H1 (cell line): Measurements from ENCODE around the gene MT4. TPM values are rescaled to one million over a fixed set of nuclear protein-coding genes. Genes with fewer than 3 reads are reported as not detected.

Experiments
- CTCF ChIA-PET: fragments of 300-600 bp; sonication (Branson Sonifier 250); formaldehyde crosslinking; loops from one replicate; lab custom pipeline; 2021; ENCODE audit not compliant: partially characterized antibody; lab: Charles Lee
- POLR2A ChIA-PET: fragments of 300-600 bp; sonication (Branson Sonifier 250); formaldehyde crosslinking; loops from one replicate; lab custom pipeline; 2021; ENCODE audit warnings: inconsistent platforms; ENCODE audit not compliant: partially characterized antibody; lab: Charles Lee
- DNase-seq, 2 experiments: peaks; one replicate each; pipeline versions ENCODE4 v3.0.0 to v3.0.0-alpha.2; 2010 to 2022; ENCODE audit warnings: low spot score in 2 of 2, low read depth in 1 of 2, mixed read lengths in 1 of 2
- FAIRE-seq: peaks from 2 replicates; lab custom pipeline; 2011; peaks lifted over from hg19 to GRCh38; lab: Jason Lieb, UNC
- H2AFZ ChIP-seq: 2 replicates; pipeline ENCODE4 v1.8.1; 2012; ENCODE audit warnings: low read length, inconsistent platforms
- H2AK5ac ChIP-seq: 2 replicates; pipeline ENCODE4 v1.6.1; 2013; ENCODE audit warnings: low read depth, low read length
- H2BK120ac ChIP-seq: replicated peaks from 2 replicates; pipeline ENCODE3; 2013; ENCODE audit warnings: low read depth, low read length, inconsistent platforms
- H2BK12ac ChIP-seq: 2 replicates; pipeline ENCODE4 v1.6.1; 2013; ENCODE audit warnings: low read depth, low read length
- H2BK15ac ChIP-seq: 2 replicates; pipeline ENCODE4 v1.6.1; 2013; ENCODE audit warnings: low read length
- H2BK20ac ChIP-seq: 2 replicates; pipeline ENCODE4 v1.6.1; 2013; ENCODE audit warnings: low read length
- H2BK5ac ChIP-seq: 2 replicates; pipeline ENCODE4 v1.6.1; 2013; ENCODE audit warnings: low read depth, low read length
- H3K14ac ChIP-seq: 2 replicates; pipeline ENCODE4 v1.6.1; 2013; ENCODE audit warnings: inconsistent platforms; ENCODE audit not compliant: insufficient read length
- H3K18ac ChIP-seq: 2 replicates; pipeline ENCODE4 v1.6.1; 2013; ENCODE audit warnings: low read length; ENCODE audit errors: extremely low read depth
- H3K23ac ChIP-seq: 2 replicates; pipeline ENCODE4 v1.6.1; 2013; ENCODE audit warnings: inconsistent platforms; ENCODE audit not compliant: insufficient read length
- H3K23me2 ChIP-seq: 2 replicates; pipeline ENCODE4 v1.6.1; 2013; ENCODE audit warnings: low read depth, low read length
- H3K27ac ChIP-seq: 2 replicates; pipeline ENCODE4 v1.6.1; 2011; ENCODE audit warnings: low read depth, low read length, inconsistent platforms
- H3K27me3 ChIP-seq, 4 experiments: replicated peaks in 1 of 4; 1 replicate in 1 of 4; 2 replicates in 3 of 4; pipeline versions ENCODE4 v1.6.1 to v1.8.1; 2011 to 2013; ENCODE audit warnings: low read length in 3 of 4, mild to moderate bottlenecking in 3 of 4, inconsistent platforms in 2 of 4, mixed read lengths in 2 of 4, moderate library complexity in 1 of 4; ENCODE audit not compliant: control insufficient read depth in 3 of 4, insufficient read depth in 3 of 4; ENCODE audit errors: extremely low read depth in 1 of 4
- H3K36me3 ChIP-seq, 4 experiments: 2 replicates each; pipeline versions ENCODE4 v1.6.1 to v1.8.1; 2011 to 2013; ENCODE audit warnings: mild to moderate bottlenecking in 4 of 4, low read length in 3 of 4, moderate library complexity in 2 of 4, control low read depth in 1 of 4, inconsistent platforms in 1 of 4; ENCODE audit not compliant: insufficient read depth in 4 of 4, control insufficient read depth in 2 of 4
- H3K4ac ChIP-seq: replicated peaks from 2 replicates; pipeline ENCODE3; 2013; ENCODE audit warnings: low read length, low read depth, mixed read lengths, inconsistent platforms; ENCODE audit not compliant: insufficient read length
- H3K4me1 ChIP-seq, 4 experiments: replicated peaks in 1 of 4; 1 replicate in 1 of 4; 2 replicates in 3 of 4; pipeline versions ENCODE4 v1.6.1 to v1.8.1; 2011 to 2013; ENCODE audit warnings: low read length in 3 of 4, inconsistent platforms in 2 of 4, mixed read lengths in 1 of 4; ENCODE audit not compliant: insufficient read depth in 4 of 4, control insufficient read depth in 3 of 4
- H3K4me2 ChIP-seq, 2 experiments: 2 replicates each; pipeline versions ENCODE4 v1.6.1 to v1.8.1; 2011 to 2013; ENCODE audit warnings: low read depth in 2 of 2, low read length in 2 of 2, control low read depth in 1 of 2, inconsistent platforms in 1 of 2, mild to moderate bottlenecking in 1 of 2; ENCODE audit not compliant: insufficient read depth in 1 of 2
- H3K4me3 ChIP-seq, 4 experiments: fragments of 200-600, 300-600 bp in 1 of 4; sonication (generic), shearing (Covaris generic), sonication (Bioruptor Twin) in 1 of 4; 2 replicates each; pipeline versions ENCODE4 v1.5.1 to v1.8.1; 2011 to 2016; ENCODE audit warnings: low read length in 4 of 4, low read depth in 3 of 4, control low read depth in 2 of 4, inconsistent platforms in 2 of 4, mild to moderate bottlenecking in 2 of 4, mixed read lengths in 1 of 4, moderate library complexity in 1 of 4; ENCODE audit not compliant: insufficient read depth in 2 of 4; ENCODE audit errors: extremely low read depth in 1 of 4
- H3K56ac ChIP-seq: replicated peaks from 2 replicates; pipeline ENCODE3; 2013; ENCODE audit warnings: low read depth, mild to moderate bottlenecking, mixed read lengths, low read length, inconsistent platforms; ENCODE audit not compliant: insufficient read length
- H3K79me1 ChIP-seq: 2 replicates; pipeline ENCODE4 v1.6.1; 2013; ENCODE audit warnings: low read depth, low read length, control low read depth
- H3K79me2 ChIP-seq, 2 experiments: 2 replicates each; pipeline versions ENCODE4 v1.6.1 to v1.8.1; 2012 to 2013; ENCODE audit warnings: low read length in 2 of 2, mild to moderate bottlenecking in 2 of 2, inconsistent platforms in 1 of 2; ENCODE audit not compliant: insufficient read depth in 2 of 2, control insufficient read depth in 1 of 2
- H3K9ac ChIP-seq, 4 experiments: replicated peaks in 1 of 4; 1 replicate in 1 of 4; 2 replicates in 3 of 4; pipeline versions ENCODE4 v1.6.1 to v1.8.1; 2011 to 2013; ENCODE audit warnings: low read depth in 3 of 4, low read length in 3 of 4, control low read depth in 2 of 4, mild to moderate bottlenecking in 2 of 4, moderate library complexity in 2 of 4, inconsistent platforms in 1 of 4; ENCODE audit errors: extremely low read depth in 1 of 4
- H3K9me3 ChIP-seq, 2 experiments: 2 replicates each; pipeline versions ENCODE4 v1.6.1 to v1.8.1; 2012 to 2013; ENCODE audit warnings: mild to moderate bottlenecking in 2 of 2, moderate library complexity in 2 of 2, control low read depth in 1 of 2, inconsistent platforms in 1 of 2, low read depth in 1 of 2, low read length in 1 of 2, mixed read lengths in 1 of 2; ENCODE audit not compliant: insufficient read depth in 2 of 2
- H4K20me1 ChIP-seq, 2 experiments: replicated peaks in 1 of 2; 2 replicates each; pipeline versions ENCODE3 to v1.8.1; 2011 to 2013; ENCODE audit warnings: inconsistent platforms in 2 of 2, low read length in 2 of 2, mild to moderate bottlenecking in 1 of 2; ENCODE audit not compliant: insufficient read depth in 2 of 2, control insufficient read depth in 1 of 2
- H4K5ac ChIP-seq: 2 replicates; pipeline ENCODE4 v1.6.1; 2013; ENCODE audit warnings: low read length, low read depth, mixed read lengths, inconsistent platforms; ENCODE audit not compliant: insufficient read length
- H4K8ac ChIP-seq: 2 replicates; pipeline ENCODE4 v1.8.0; 2013; ENCODE audit warnings: mild to moderate bottlenecking, moderate library complexity, low read length, inconsistent platforms; ENCODE audit not compliant: insufficient read depth; ENCODE audit errors: extremely low read depth
- H4K91ac ChIP-seq: replicated peaks from 2 replicates; pipeline ENCODE3; 2013; ENCODE audit warnings: low read length, mixed read lengths, inconsistent platforms; ENCODE audit not compliant: insufficient read length
- BCL11A ChIP-seq, 2 experiments: IDR thresholded peaks; one replicate each; pipeline ENCODE4 v1.6.1; 2011; ENCODE audit warnings: low read depth in 2 of 2, low read length in 2 of 2, mild to moderate bottlenecking in 2 of 2
- CBX8 ChIP-seq: fragments of 300-800, 300-1000 bp; sonication (generic); IDR thresholded peaks from 2 replicates; pipeline ENCODE4 v1.7.1; 2016; ENCODE audit warnings: low read depth, low read length, borderline replicate concordance
- E2F6 ChIP-seq: IDR thresholded peaks from 2 replicates; pipeline ENCODE4 v1.6.1; 2012; ENCODE audit warnings: inconsistent platforms
- GTF2F1 ChIP-seq: IDR thresholded peaks from 2 replicates; pipeline ENCODE4 v1.6.1; 2012; ENCODE audit warnings: low read depth, low read length, improper control_type of control experiment, borderline replicate concordance
- JUND ChIP-seq: IDR thresholded peaks from 2 replicates; pipeline ENCODE4 v1.6.1; 2011; ENCODE audit warnings: mild to moderate bottlenecking, improper control_type of control experiment, low read length
- POLR2A ChIP-seq, 2 experiments: IDR thresholded peaks; 1 replicate in 1 of 2; 2 replicates in 1 of 2; pipeline ENCODE4 v1.6.1; 2011; ENCODE audit warnings: low read depth in 2 of 2, low read length in 2 of 2, mild to moderate bottlenecking in 2 of 2; ENCODE audit errors: control extremely low read depth in 1 of 2
- RBBP5 ChIP-seq: IDR thresholded peaks from 2 replicates; pipeline ENCODE4 v1.7.1; 2012; ENCODE audit warnings: low read depth, mild to moderate bottlenecking, inconsistent platforms, low read length, moderate library complexity, borderline replicate concordance
- RNF2 ChIP-seq: fragments of 200-900, 300-1000 bp; sonication (generic); IDR thresholded peaks from 2 replicates; pipeline ENCODE4 v1.7.1; 2016; ENCODE audit warnings: borderline replicate concordance, low read depth, mild to moderate bottlenecking, antibody characterized with exemption, low read length; ENCODE audit not compliant: poor library complexity, severe bottlenecking; ENCODE audit errors: missing control alignments
- SAP30 ChIP-seq: fragments of 300-600 bp; sonication (generic); IDR thresholded peaks from 2 replicates; pipeline ENCODE4 v1.7.1; 2012; ENCODE audit warnings: low read length, moderate library complexity, mild to moderate bottlenecking, inconsistent platforms; ENCODE audit not compliant: insufficient read depth, insufficient replicate concordance
- TBP ChIP-seq: IDR thresholded peaks from 2 replicates; pipeline ENCODE4 v1.6.1; 2011; ENCODE audit warnings: low read depth, low read length, improper control_type of control experiment
- TCF12 ChIP-seq: IDR thresholded peaks from 2 replicates; pipeline ENCODE4 v1.6.1; 2011; ENCODE audit warnings: low read depth, mild to moderate bottlenecking, low read length
- YY1 ChIP-seq: IDR thresholded peaks from 2 replicates; pipeline ENCODE4 v1.6.1; 2011; ENCODE audit warnings: low read depth, mild to moderate bottlenecking, low read length
- WGBS, 2 experiments: shearing (Covaris generic) in 1 of 2; methylation state at CpG; one replicate each; pipeline versions ENCODE4 v1.1.6 to v1.1.7; 2013 to 2015; ENCODE audit warnings: low lambda C conversion rate in 2 of 2, mixed read lengths in 2 of 2, inconsistent platforms in 1 of 2, low coverage in 1 of 2, missing lambda C conversion rate in 1 of 2; ENCODE audit not compliant: insufficient replicate concordance in 2 of 2, insufficient coverage in 1 of 2, insufficient read length in 1 of 2; ENCODE audit errors: extremely low coverage in 1 of 2, missing lambda C conversion rate in 1 of 2; 5-methylcytosine and 5-hydroxymethylcytosine counted together
- polyA plus RNA-seq, 7 experiments: library from polyadenylated mRNA; depleted of rRNA in 3 of 7; stranded (reverse) in 5 of 7; unstranded in 2 of 7; fragments of >200 nt in 5 of 7; fragments of 200-250 nt in 2 of 7; gene quantifications; 1 replicate in 5 of 7; 2 replicates in 1 of 7; 4 replicates in 1 of 7; pipeline versions ENCODE4 v1.2.1 to v1.2.3, GENCODE V29; 2011 to 2013; ENCODE audit warnings: missing spikeins in 2 of 7, mixed read lengths in 2 of 7
- total RNA-seq: library from RNA; stranded (reverse); fragmentation: NEBNext Ultra II Directional; extraction: Animal tissue kit (Norgen Biotek cat#: 25700); gene quantifications from 2 replicates; pipeline ENCODE4 v1.2.1, GENCODE V29; 2021

MT4 gene
- total and polyA plus RNA-seq, 2 of the 8 experiments (the other 6 are each of a cell fraction or from before 2014, with no cell fraction given): not detected

GRCh38 chr16:56583351-56584168 lies 18.7 kb downstream of the MT4 start:
- CTCF ChIA-PET: interaction anchor here (0.7 to 2.6 kb wide), 6 partner anchors 8 to 127 kb away, joined by 3 to 9 read pairs (median 5); no protein-coding TSS in a partner anchor
- no peaks in the 10 kb centered on the region for H4K20me1 ChIP-seq
- no peak overlapping the region for H2AFZ ChIP-seq
- H3K36me3 ChIP-seq: no peaks in the 10 kb centered on the region
- H2BK5ac ChIP-seq: no peak overlapping the region
- H3K79me2 ChIP-seq: no peaks in the 10 kb centered on the region
- no peak overlapping the region for H3K23ac ChIP-seq
- 86% methylated on average over 10 of the region's 11 CpGs; no CpG with 5 or more reads in 1 of the 2 experiments for WGBS, 2 experiments
- H2AK5ac ChIP-seq: no peak overlapping the region
- H3K4me3 ChIP-seq: no peak overlapping the region
- DNase-seq (no peak), FAIRE-seq (no peak)
- H4K8ac ChIP-seq: no peak overlapping the region
- H3K27me3 ChIP-seq: peaks cover 2 to 16% (median 11%) of the 10 kb centered on the region in 4 experiments
- H3K9ac ChIP-seq: no peak overlapping the region
- no peak overlapping the region for H4K91ac ChIP-seq
- H3K27ac ChIP-seq: no peak overlapping the region
- no peak overlapping the region for H3K18ac ChIP-seq
- no peaks in the 10 kb centered on the region for H3K23me2 ChIP-seq
- H3K4me2 ChIP-seq: no peak overlapping the region
- H3K4ac ChIP-seq: no peak overlapping the region
- no peak overlapping the region for H3K56ac ChIP-seq
- H4K5ac ChIP-seq: no peak overlapping the region
- no peaks in the 10 kb centered on the region for H3K9me3 ChIP-seq
- H2BK15ac ChIP-seq: no peak overlapping the region
- POLR2A ChIA-PET: no interaction called here
- no peaks in the 10 kb centered on the region for H3K79me1 ChIP-seq
- no peak overlapping the region for H2BK20ac ChIP-seq
- H3K14ac ChIP-seq: no peak overlapping the region
- H3K4me1 ChIP-seq: no peaks in the 10 kb centered on the region
- no peak overlapping the region for H2BK120ac ChIP-seq
- H2BK12ac ChIP-seq: no peak overlapping the region
- TF ChIP-seq POLR2A (IDR thresholded peaks at IDR 0.05; ENCODE audit: control extremely low read depth in 1 of 2, low read depth in 2 of 2, low read length in 2 of 2) (no peak), SAP30 (no peak), E2F6 (no peak), GTF2F1 (no peak), TCF12 (no peak), YY1 (no peak), CBX8 (no peak), JUND (no peak), RNF2 (no peak), TBP (no peak), RBBP5 (no peak), BCL11A (IDR thresholded peaks at IDR 0.05; ENCODE audit: low read depth in 2 of 2, low read length in 2 of 2) (no peak)
